ENCODE data around the gene CDK6.

DNA sequence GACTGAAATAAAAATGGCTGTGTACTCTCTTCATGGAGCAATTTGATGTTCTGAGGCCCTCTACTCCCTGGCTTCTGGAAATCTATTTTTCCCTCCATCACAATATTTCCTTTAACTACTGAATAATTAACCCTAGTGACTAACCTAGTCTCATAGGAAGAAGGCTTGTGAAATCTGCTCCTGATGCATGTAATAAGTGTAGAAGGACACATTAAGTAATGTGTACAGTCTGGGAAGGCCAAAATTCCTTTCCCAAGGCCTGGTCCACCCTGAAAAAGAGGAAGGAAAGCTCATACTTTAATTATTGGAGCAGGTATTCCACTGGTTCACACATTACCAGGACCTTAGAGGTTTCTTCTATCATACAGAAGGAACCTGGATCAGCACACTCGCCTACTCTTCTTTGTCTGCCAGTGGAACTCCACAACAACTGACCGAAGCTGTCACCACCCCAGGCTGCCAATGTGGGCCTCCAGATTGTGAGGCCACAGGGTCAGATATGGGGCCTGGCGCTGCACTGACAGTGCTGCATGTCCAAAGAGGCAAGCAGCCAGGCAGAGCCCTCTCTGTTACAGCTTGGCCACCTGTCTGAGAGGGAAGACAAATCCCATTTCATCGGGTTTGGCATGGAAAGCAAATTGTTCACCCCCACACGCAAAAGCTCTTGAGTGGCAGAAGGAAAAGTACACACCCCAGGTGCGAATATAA, 191.8 kb downstream of the CDK6 start:
- no peak for TF ChIP-seq CTCF (IDR thresholded peaks at IDR 0.05; ENCODE audit: borderline replicate concordance, extremely low read depth, low read length, poor library complexity, severe bottlenecking)
- no peak for TF ChIP-seq EZH2 (IDR thresholded peaks at IDR 0.05; ENCODE audit: borderline replicate concordance, low read depth, low read length, severe bottlenecking)
